ENCODE results near the gene ZNF48.

Gene ZNF48

GRCh38 chr16:30381291-30382041, 13.8 kb upstream of the ZNF48 start:
- TF ChIP-seq, protein P1, sequence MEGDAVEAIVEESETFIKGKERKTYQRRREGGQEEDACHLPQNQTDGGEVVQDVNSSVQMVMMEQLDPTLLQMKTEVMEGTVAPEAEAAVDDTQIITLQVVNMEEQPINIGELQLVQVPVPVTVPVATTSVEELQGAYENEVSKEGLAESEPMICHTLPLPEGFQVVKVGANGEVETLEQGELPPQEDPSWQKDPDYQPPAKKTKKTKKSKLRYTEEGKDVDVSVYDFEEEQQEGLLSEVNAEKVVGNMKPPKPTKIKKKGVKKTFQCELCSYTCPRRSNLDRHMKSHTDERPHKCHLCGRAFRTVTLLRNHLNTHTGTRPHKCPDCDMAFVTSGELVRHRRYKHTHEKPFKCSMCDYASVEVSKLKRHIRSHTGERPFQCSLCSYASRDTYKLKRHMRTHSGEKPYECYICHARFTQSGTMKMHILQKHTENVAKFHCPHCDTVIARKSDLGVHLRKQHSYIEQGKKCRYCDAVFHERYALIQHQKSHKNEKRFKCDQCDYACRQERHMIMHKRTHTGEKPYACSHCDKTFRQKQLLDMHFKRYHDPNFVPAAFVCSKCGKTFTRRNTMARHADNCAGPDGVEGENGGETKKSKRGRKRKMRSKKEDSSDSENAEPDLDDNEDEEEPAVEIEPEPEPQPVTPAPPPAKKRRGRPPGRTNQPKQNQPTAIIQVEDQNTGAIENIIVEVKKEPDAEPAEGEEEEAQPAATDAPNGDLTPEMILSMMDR (IDR thresholded peaks at IDR 0.05): no peak

GRCh38 chr16:30382111-30382881, 12.9 kb upstream of the ZNF48 start, which contains the start of gene SEPTIN1:
Gene SEPTIN1, minus strand, starts transcription at chr16:30382561. Its CDS starts 19 bp downstream, at chr16:30382542.
- TF ChIP-seq, protein P1 (IDR thresholded peaks at IDR 0.05): no peak

DNA sequence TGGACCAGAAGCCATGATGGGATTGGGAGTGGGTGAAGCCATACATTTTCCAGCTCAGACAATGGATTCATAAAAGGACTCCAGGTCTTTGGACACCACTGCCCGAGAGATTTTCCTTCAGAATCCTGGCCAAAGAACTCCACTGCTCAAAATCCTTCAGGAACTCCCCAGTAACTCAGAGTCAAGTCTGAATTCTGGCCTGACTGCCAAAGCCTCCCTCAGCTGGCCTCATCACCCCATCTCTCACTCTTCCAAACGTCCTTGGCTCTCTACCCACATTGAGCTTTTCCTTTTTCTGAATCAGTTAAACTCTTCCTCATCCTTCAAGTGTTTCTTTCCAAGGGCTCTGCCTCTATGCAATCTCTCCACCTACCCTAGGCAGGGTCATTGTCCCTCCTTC, 11.7 kb upstream of the ZNF48 start:
- TF ChIP-seq, protein P1 (IDR thresholded peaks at IDR 0.05): no peak

- TF ChIP-seq, protein P1 (IDR thresholded peaks at IDR 0.05): no peak
Observed at GRCh38 chr16:30394592-30395154, 547 bp upstream of the ZNF48 start.

GRCh38 chr16:30395992-30396585, 869 bp downstream of the ZNF48 start:
- TF ChIP-seq, protein P1 (IDR thresholded peaks at IDR 0.05): no peak

GRCh38 chr16:30397056-30397455, 1.8 kb downstream of the ZNF48 start:
- TF ChIP-seq, protein P1 (IDR thresholded peaks at IDR 0.05): no peak

Data from LNCAP (cell line).